H1 (cell line): ENCODE results near the gene PPP1R13B. TPM values are rescaled to one million over a fixed set of nuclear protein-coding genes. Genes with fewer than 3 reads are reported as not detected.

Source experiments
- TEAD4 ChIP-seq: IDR thresholded peaks from 2 replicates; pipeline ENCODE4 v1.6.1; 2012; ENCODE audit warnings: low read depth, low read length, inconsistent platforms, mixed read lengths
- polyA plus RNA-seq, 7 experiments: library from polyadenylated mRNA; depleted of rRNA in 3 of 7; stranded (reverse) in 5 of 7; unstranded in 2 of 7; fragments of >200 nt in 5 of 7; fragments of 200-250 nt in 2 of 7; gene quantifications; 1 replicate in 5 of 7; 2 replicates in 1 of 7; 4 replicates in 1 of 7; pipeline versions ENCODE4 v1.2.1 to v1.2.3, GENCODE V29; 2011 to 2013; ENCODE audit warnings: missing spikeins in 2 of 7, mixed read lengths in 2 of 7
- total RNA-seq: library from RNA; stranded (reverse); fragmentation: NEBNext Ultra II Directional; extraction: Animal tissue kit (Norgen Biotek cat#: 25700); gene quantifications from 2 replicates; pipeline ENCODE4 v1.2.1, GENCODE V29; 2021
- TF ChIP-seq, protein P1 (sequence below): IDR thresholded peaks from 2 replicates; pipeline ENCODE4 v1.6.1; 2012; ENCODE audit warnings: inconsistent platforms

PPP1R13B gene
- total and polyA plus RNA-seq, 2 of the 8 experiments (the other 6 are each of a cell fraction or from before 2014, with no cell fraction given): 2.6 to 8.9 TPM

DNA sequence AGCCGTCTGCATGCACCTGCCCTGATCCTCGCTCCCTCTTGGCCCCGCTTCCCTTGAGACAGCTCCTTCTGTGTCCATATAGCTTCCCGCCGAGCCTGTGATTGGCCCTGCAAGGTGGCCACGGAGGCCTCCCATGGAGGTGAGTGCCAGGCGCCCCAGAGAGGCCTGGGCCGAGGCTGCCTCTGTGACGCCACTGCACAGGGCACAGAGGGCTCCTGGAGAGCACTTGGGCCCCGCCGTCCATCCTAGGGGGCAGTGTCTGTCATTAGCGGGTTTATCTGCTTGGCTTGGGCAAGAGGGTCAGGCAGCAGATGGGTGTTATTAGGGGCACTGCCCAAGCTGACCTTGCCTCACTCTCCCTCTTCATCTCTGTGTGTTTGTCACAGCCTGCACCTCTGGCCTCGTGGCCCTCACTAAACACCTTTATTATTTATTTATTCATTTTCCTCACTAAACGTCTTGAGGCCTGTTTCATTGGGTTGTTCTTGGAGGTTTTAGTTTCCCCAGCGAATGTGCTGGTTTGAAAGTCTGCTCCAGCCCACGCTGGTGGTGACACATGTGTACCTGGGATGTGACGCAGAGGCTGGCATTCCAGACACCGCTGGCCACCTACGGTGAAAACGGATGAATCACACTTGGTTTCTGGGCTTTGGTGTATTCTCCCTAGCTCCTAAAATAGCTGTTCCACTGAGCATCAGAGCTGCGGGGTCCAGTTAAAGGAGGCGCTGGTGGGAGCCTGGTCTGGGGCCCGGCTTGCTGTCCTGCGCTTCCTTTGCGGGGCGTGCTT lies 125.8 kb downstream of the PPP1R13B start (continued):
- TF ChIP-seq TEAD4: no peak
- TF ChIP-seq, protein P1, sequence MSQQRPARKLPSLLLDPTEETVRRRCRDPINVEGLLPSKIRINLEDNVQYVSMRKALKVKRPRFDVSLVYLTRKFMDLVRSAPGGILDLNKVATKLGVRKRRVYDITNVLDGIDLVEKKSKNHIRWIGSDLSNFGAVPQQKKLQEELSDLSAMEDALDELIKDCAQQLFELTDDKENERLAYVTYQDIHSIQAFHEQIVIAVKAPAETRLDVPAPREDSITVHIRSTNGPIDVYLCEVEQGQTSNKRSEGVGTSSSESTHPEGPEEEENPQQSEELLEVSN: no peak
